BE2C (cell line): ENCODE results near the gene LY6G5B.
A peak's percentile ranks its signal among the peaks of the same experiment; 100 is the strongest.

Source experiments
- DNase-seq: peaks from one replicate; pipeline ENCODE4 v3.0.0-alpha.2; 2020
- H3K27me3 ChIP-seq: fragments of 250-450 bp; sonication (Bioruptor Pico); 2 replicates; pipeline ENCODE4 v1.5.1; 2020; ENCODE audit warnings: mild to moderate bottlenecking
- H3K36me3 ChIP-seq: fragments of 250-450 bp; sonication (Bioruptor Pico); 2 replicates; pipeline ENCODE4 v1.5.1; 2020; ENCODE audit warnings: mild to moderate bottlenecking
- H3K4me1 ChIP-seq: fragments of 250-450 bp; sonication (Bioruptor Pico); 2 replicates; pipeline ENCODE4 v1.5.1; 2020
- H3K4me3 ChIP-seq: 2 replicates; pipeline ENCODE4 v1.5.1; 2011; ENCODE audit warnings: low read depth, low read length
- H3K9me3 ChIP-seq: fragments of 250-450 bp; sonication (Bioruptor Pico); 2 replicates; pipeline ENCODE4 v1.5.1; 2020
- CTCF ChIP-seq: IDR thresholded peaks from 2 replicates; pipeline ENCODE4 v1.5.1; 2012; ENCODE audit warnings: mild to moderate bottlenecking, low read depth, low read length

Gene LY6G5B

GRCh38 chr6:31663961-31664789, 5.6 kb upstream of the LY6G5B start:
- H3K9me3 ChIP-seq, result no peaks in the 10 kb centered on the region

GRCh38 chr6:31664790-31665500, 4.8 kb upstream of the LY6G5B start, which contains the start of gene GPANK1:
Gene GPANK1, minus strand, starts transcription at chr6:31664997. Its CDS starts 519 bp downstream, at chr6:31664478.
- Histone ChIP-seq H3K4me1 (no peaks in the 10 kb centered on the region), H3K9me3 (no peaks in the 10 kb centered on the region)
- no peak for TF ChIP-seq CTCF

More at GRCh38 chr6:31663961-31664789, 5.6 kb upstream of the LY6G5B start:
- Histone ChIP-seq H3K4me1 (no peaks in the 10 kb centered on the region), H3K4me3 (peak overlapping the region; percentile 87), H3K36me3 (peaks cover 33% of the 10 kb centered on the region), H3K27me3 (no peaks in the 10 kb centered on the region)
- peak; percentile 63 for DNase-seq
- no peak for TF ChIP-seq CTCF

GRCh38 chr6:31665501-31666336, 4.1 kb upstream of the LY6G5B start, which contains the start of gene CSNK2B:
Gene CSNK2B, plus strand, starts transcription at chr6:31666080. Its CDS starts 752 bp downstream, at chr6:31666832.
- no peaks in the 10 kb centered on the region for H3K27me3 ChIP-seq
- peak within 1 kb of the TSS; percentile 87 for H3K4me3 ChIP-seq
- no peaks in the 10 kb centered on the region for H3K4me1 ChIP-seq
- DNase-seq, result peak; percentile 98
- H3K36me3 ChIP-seq, result peaks cover 44% of the 10 kb centered on the region
- 0 out of 2 replicates have a peak, but pooled peaks have one; percentile 5 for TF ChIP-seq CTCF
- H3K9me3 ChIP-seq, result no peaks in the 10 kb centered on the region

More at GRCh38 chr6:31664790-31665500, 4.8 kb upstream of the LY6G5B start, which contains the start of gene GPANK1:
- DNase-seq, result peak; percentile 87
- H3K27me3 ChIP-seq, result no peaks in the 10 kb centered on the region
- H3K4me3 ChIP-seq, result peak within 1 kb of the TSS; percentile 87
- H3K36me3 ChIP-seq, result peaks cover 38% of the 10 kb centered on the region

- H3K27me3 ChIP-seq, result no peaks in the 10 kb centered on the region
- no peak for DNase-seq
- peak overlapping the region; percentile 87 for H3K4me3 ChIP-seq
- no peak for TF ChIP-seq CTCF
- H3K4me1 ChIP-seq, result no peaks in the 10 kb centered on the region
- no peaks in the 10 kb centered on the region for H3K9me3 ChIP-seq
- peaks cover 52% of the 10 kb centered on the region for H3K36me3 ChIP-seq
Measured at GRCh38 chr6:31666337-31666965, 3.3 kb upstream of the LY6G5B start.

GRCh38 chr6:31676322-31676903, 6.6 kb downstream of the LY6G5B start:
- Histone ChIP-seq H3K4me3 (no peak overlapping the region), H3K36me3 (peaks cover 16% of the 10 kb centered on the region), H3K4me1 (no peaks in the 10 kb centered on the region), H3K9me3 (no peaks in the 10 kb centered on the region), H3K27me3 (no peaks in the 10 kb centered on the region; the same call in 1 of the 2 replicates)
- DNase-seq, result no peak
- no peak for TF ChIP-seq CTCF
